HepG2 (cell line): ENCODE measurements around the gene OR2F2. TPM values are rescaled to one million over a fixed set of nuclear protein-coding genes. Genes with fewer than 3 reads are reported as not detected.

Source experiments
- DPF2 ChIP-seq: sonication (generic); formaldehyde crosslinking; IDR thresholded peaks from 2 replicates; pipeline ENCODE4 v1.4.0; 2020; ENCODE audit warnings: mild to moderate bottlenecking, low read depth, missing genetic modification reagents, borderline replicate concordance
- NAIF1 ChIP-seq: sonication (generic); formaldehyde crosslinking; IDR thresholded peaks from 2 replicates; pipeline ENCODE4 v1.5.0; 2020; ENCODE audit warnings: mild to moderate bottlenecking, missing genetic modification reagents, borderline replicate concordance
- POLR2A ChIP-seq, 2 experiments: IDR thresholded peaks; 2 replicates each; pipeline ENCODE4 v1.6.1; 2011; ENCODE audit warnings: low read depth in 2 of 2, low read length in 2 of 2, mild to moderate bottlenecking in 1 of 2, moderate library complexity in 1 of 2; ENCODE audit not compliant: insufficient read depth in 1 of 2
- SP140L ChIP-seq: sonication (generic); formaldehyde crosslinking; IDR thresholded peaks from 2 replicates; pipeline ENCODE4 v1.4.0; 2020; ENCODE audit warnings: missing genetic modification reagents, borderline replicate concordance
- ZBTB43 ChIP-seq: sonication (generic); formaldehyde crosslinking; conservative IDR thresholded peaks from 2 replicates; pipeline ENCODE4 v1.4.0; 2020; ENCODE audit warnings: missing genetic modification reagents
- ZFP36 ChIP-seq: fragments of 150-350 bp; IDR thresholded peaks from 2 replicates; pipeline ENCODE4 v1.6.1; 2018; ENCODE audit warnings: borderline replicate concordance, low read length, low read depth; ENCODE audit not compliant: partially characterized antibody
- ZFX ChIP-seq: sonication (generic); formaldehyde crosslinking; IDR thresholded peaks from 2 replicates; pipeline ENCODE4 v1.4.0; 2020; ENCODE audit warnings: mild to moderate bottlenecking, low read depth, missing genetic modification reagents, moderate library complexity
- ZHX2 ChIP-seq, 2 experiments: sonication (generic) in 1 of 2; formaldehyde crosslinking in 1 of 2; IDR thresholded peaks; 2 replicates each; pipeline versions ENCODE4 v1.6.1 to v1.9.0; 2014 to 2022; ENCODE audit warnings: antibody characterized with exemption in 1 of 2, borderline replicate concordance in 1 of 2, inconsistent platforms in 1 of 2, low read depth in 1 of 2, missing genetic modification reagents in 1 of 2
- ZNF180 ChIP-seq: sonication (generic); formaldehyde crosslinking; IDR thresholded peaks from 2 replicates; pipeline ENCODE4 v1.4.0; 2020; ENCODE audit warnings: low read depth, missing genetic modification reagents, borderline replicate concordance
- ZNF44 ChIP-seq: sonication (generic); formaldehyde crosslinking; IDR thresholded peaks from 2 replicates; pipeline ENCODE4 v1.5.1; 2020; ENCODE audit warnings: mild to moderate bottlenecking, missing genetic modification reagents
- ZNF543 ChIP-seq: sonication (generic); formaldehyde crosslinking; IDR thresholded peaks from 2 replicates; pipeline ENCODE4 v1.4.0; 2020; ENCODE audit warnings: mild to moderate bottlenecking, missing genetic modification reagents
- ZNF556 ChIP-seq: sonication (generic); formaldehyde crosslinking; IDR thresholded peaks from 2 replicates; pipeline ENCODE4 v1.4.0; 2020; ENCODE audit warnings: mild to moderate bottlenecking, missing genetic modification reagents, borderline replicate concordance
- ZSCAN22 ChIP-seq: sonication (generic); formaldehyde crosslinking; IDR thresholded peaks from 2 replicates; pipeline ENCODE4 v1.4.0; 2020; ENCODE audit warnings: mild to moderate bottlenecking, missing genetic modification reagents
- polyA plus RNA-seq, 8 experiments: library from polyadenylated mRNA; depleted of rRNA in 3 of 8; stranded (reverse) in 7 of 8; unstranded in 1 of 8; fragments of >200 nt; fragmentation: Illumina TruSeq in 4 of 8; extraction: Trizol in 4 of 8; gene quantifications; 2 replicates each; pipeline versions ENCODE4 v1.2.1 to v1.2.3, GENCODE V29; 2011 to 2016; ENCODE audit warnings: low read depth in 4 of 8, missing spikeins in 1 of 8, mixed read lengths in 1 of 8; ENCODE audit not compliant: insufficient read depth in 1 of 8
- total RNA-seq, 5 experiments: library from RNA; depleted of rRNA; stranded (reverse); fragments of >200 nt; fragmentation: Illumina TruSeq; extraction: Trizol; gene quantifications; 2 replicates each; pipeline ENCODE4 v1.2.3, GENCODE V29; 2016; ENCODE audit warnings: low read depth in 1 of 5
- TF ChIP-seq, protein P1 (sequence below): sonication (generic); formaldehyde crosslinking; IDR thresholded peaks from 2 replicates; pipeline ENCODE4 v1.8.0; 2022; ENCODE audit warnings: mild to moderate bottlenecking, missing genetic modification reagents, moderate library complexity
- TF ChIP-seq, protein P2 (sequence below): sonication (generic); formaldehyde crosslinking; IDR thresholded peaks from 2 replicates; pipeline ENCODE4 v1.4.0; 2020; ENCODE audit warnings: missing genetic modification reagents, borderline replicate concordance

The OR2F2 gene
- total and polyA plus RNA-seq, 2 of the 13 experiments (the other 11 are each of a cell fraction or from before 2014, with no cell fraction given) = 0.13 TPM; not detected in 1

DNA sequence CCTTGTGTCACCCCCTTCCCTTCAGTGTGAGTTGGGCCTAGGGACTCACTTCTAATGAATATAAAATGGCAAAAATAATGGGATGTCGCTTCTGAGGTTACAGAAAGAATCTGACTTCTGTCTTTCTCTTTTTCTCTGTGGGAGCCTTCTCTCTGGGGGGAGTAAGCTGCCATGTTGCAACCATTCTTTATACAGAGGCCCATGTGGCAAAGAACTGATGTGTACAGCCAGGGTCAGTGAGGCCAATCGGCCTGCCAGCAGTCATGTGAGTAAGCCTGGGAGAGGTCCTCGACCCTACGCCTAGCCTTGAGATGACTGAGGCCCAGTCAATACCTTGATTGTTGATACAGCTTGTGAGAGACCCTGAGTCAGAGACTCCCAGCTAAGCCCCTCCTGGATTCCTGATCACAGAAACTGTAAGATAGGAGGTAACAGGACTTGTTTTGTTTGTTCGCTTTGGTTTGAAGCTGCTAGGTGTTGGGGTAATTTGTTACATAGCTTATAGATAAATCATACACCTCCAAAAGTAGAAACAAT, 34.7 kb upstream of the OR2F2 start (continued):
- TF ChIP-seq ZHX2 (IDR thresholded peaks at IDR 0.05; ENCODE audit: low read depth) = peak; percentile 38; the same call in 1 of the 2 replicates
- no peak for TF ChIP-seq ZHX2 (CRISPR knock-in tag; IDR thresholded peaks at IDR 0.05; ENCODE audit: borderline replicate concordance)
- 0 out of 2 replicates have a peak, but pooled peaks have one; percentile 2 for TF ChIP-seq SP140L (CRISPR knock-in tag)
- TF ChIP-seq ZFP36 = no peak
- TF ChIP-seq DPF2 (CRISPR knock-in tag) = no peak
- TF ChIP-seq POLR2A (IDR thresholded peaks at IDR 0.05; ENCODE audit: insufficient read depth in 1 of 2, low read depth in 2 of 2, low read length in 2 of 2) = peak; percentile 63 to 84
- no peak for TF ChIP-seq ZNF556 (CRISPR knock-in tag)
- TF ChIP-seq NAIF1 (CRISPR knock-in tag) = 0 out of 2 replicates have a peak, but pooled peaks have one; percentile 27
- TF ChIP-seq, protein P1, sequence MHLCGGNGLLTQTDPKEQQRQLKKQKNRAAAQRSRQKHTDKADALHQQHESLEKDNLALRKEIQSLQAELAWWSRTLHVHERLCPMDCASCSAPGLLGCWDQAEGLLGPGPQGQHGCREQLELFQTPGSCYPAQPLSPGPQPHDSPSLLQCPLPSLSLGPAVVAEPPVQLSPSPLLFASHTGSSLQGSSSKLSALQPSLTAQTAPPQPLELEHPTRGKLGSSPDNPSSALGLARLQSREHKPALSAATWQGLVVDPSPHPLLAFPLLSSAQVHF (CRISPR knock-in tag) = no peak
- TF ChIP-seq, protein P2, sequence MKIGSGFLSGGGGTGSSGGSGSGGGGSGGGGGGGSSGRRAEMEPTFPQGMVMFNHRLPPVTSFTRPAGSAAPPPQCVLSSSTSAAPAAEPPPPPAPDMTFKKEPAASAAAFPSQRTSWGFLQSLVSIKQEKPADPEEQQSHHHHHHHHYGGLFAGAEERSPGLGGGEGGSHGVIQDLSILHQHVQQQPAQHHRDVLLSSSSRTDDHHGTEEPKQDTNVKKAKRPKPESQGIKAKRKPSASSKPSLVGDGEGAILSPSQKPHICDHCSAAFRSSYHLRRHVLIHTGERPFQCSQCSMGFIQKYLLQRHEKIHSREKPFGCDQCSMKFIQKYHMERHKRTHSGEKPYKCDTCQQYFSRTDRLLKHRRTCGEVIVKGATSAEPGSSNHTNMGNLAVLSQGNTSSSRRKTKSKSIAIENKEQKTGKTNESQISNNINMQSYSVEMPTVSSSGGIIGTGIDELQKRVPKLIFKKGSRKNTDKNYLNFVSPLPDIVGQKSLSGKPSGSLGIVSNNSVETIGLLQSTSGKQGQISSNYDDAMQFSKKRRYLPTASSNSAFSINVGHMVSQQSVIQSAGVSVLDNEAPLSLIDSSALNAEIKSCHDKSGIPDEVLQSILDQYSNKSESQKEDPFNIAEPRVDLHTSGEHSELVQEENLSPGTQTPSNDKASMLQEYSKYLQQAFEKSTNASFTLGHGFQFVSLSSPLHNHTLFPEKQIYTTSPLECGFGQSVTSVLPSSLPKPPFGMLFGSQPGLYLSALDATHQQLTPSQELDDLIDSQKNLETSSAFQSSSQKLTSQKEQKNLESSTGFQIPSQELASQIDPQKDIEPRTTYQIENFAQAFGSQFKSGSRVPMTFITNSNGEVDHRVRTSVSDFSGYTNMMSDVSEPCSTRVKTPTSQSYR (CRISPR knock-in tag) = peak; percentile 42; the same call in 1 of the 2 replicates
- no peak; the same call in 1 of the 2 replicates for TF ChIP-seq ZNF543 (CRISPR knock-in tag)
- peak; percentile 88 for TF ChIP-seq ZFX
- no peak for TF ChIP-seq ZNF180 (CRISPR knock-in tag)
- TF ChIP-seq ZSCAN22 (CRISPR knock-in tag) = no peak
- no peak for TF ChIP-seq ZNF44
- TF ChIP-seq ZBTB43 (CRISPR knock-in tag) = no peak; the same call in 1 of the 2 replicates
